HepG2 (cell line): ENCODE data around the gene COL5A1.

Experiments used
- FOXA3 ChIP-seq: IDR thresholded peaks from 2 replicates; pipeline ENCODE4 v1.6.1; 2016; ENCODE audit warnings: missing genetic modification reagents, missing compliant biosample characterization
- GABPA ChIP-seq, 2 experiments: IDR thresholded peaks; 2 replicates each; pipeline ENCODE4 v1.6.1; 2011 to 2016; ENCODE audit warnings: low read depth in 2 of 2, low read length in 1 of 2, missing biosample characterization in 1 of 2, missing genetic modification characterization in 1 of 2
- KLF13 ChIP-seq: sonication (generic); formaldehyde crosslinking; IDR thresholded peaks from 2 replicates; pipeline ENCODE4 v1.4.0; 2020; ENCODE audit warnings: mild to moderate bottlenecking, missing genetic modification reagents
- MED13 ChIP-seq: sonication (generic); formaldehyde crosslinking; IDR thresholded peaks from 2 replicates; pipeline ENCODE4 v1.5.0; 2020; ENCODE audit warnings: missing genetic modification reagents
- POGZ ChIP-seq: sonication (generic); formaldehyde crosslinking; IDR thresholded peaks from 2 replicates; pipeline ENCODE4 v1.4.0; 2020; ENCODE audit warnings: mild to moderate bottlenecking, missing genetic modification reagents
- RAD21 ChIP-seq: fragments of 450-650 bp; formaldehyde crosslinking; IDR thresholded peaks from 2 replicates; pipeline ENCODE4 v1.5.0; 2020; ENCODE audit warnings: mild to moderate bottlenecking
- ZNF660 ChIP-seq: sonication (generic); formaldehyde crosslinking; IDR thresholded peaks from 2 replicates; pipeline ENCODE4 v1.5.1; 2020; ENCODE audit warnings: mild to moderate bottlenecking, low read depth, missing genetic modification reagents, borderline replicate concordance
- TF ChIP-seq, protein P1 (sequence below): sonication (generic); formaldehyde crosslinking; IDR thresholded peaks from 2 replicates; pipeline ENCODE4 v1.8.1; 2023; ENCODE audit warnings: missing genetic modification reagents, inconsistent platforms, borderline replicate concordance
- TF ChIP-seq, protein P2 (sequence below): sonication (generic); formaldehyde crosslinking; IDR thresholded peaks from 2 replicates; pipeline ENCODE4 v1.4.0; 2020; ENCODE audit warnings: missing genetic modification reagents, mild to moderate bottlenecking, borderline replicate concordance
- TF ChIP-seq, protein P3 (sequence below): sonication (generic); formaldehyde crosslinking; IDR thresholded peaks from 2 replicates; pipeline ENCODE4 v1.5.0; 2020; ENCODE audit warnings: mild to moderate bottlenecking, missing genetic modification reagents, moderate library complexity

DNA sequence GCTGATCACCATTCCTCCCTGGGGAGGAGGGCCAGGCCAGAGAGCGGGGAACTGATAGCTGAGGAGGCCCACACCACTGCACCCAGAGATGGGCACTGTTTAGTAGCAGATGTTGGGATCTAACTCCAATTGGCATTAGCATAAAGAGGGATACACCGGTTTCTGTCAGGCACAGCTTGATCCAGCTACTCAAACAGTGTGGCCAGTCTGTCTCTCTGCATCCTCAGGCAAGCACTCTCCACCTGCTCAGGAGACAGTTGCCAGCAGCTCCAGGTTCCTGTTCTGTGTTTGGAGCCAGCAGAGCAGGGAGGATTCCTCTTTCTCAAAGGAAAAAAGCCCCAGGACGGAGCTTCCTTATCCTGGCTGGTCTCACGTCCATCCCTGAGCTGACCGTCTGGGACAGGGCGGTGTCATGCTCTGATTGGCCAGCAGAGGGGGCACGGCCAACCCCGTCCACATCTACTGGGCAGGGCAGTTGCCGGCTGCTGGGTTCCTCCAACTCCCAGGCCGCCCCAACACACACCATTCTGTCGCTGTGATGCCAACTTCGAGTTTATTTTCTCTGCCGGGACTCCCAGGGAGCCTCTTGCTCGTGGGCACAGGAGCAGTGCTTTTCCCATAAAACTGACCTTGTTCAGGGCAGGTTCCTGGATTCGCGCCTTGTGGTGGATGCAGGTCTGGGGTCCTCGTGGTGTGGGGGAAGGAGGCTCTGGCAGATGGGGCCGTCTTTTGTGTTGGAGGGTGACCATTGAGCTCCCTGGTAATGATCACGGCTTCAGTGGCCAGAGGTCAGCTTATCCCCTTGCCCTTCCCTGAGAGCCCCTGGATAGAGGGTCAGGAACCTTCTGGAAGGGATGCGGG, 47.9 kb downstream of the COL5A1 start:
- TF ChIP-seq RAD21, result peak; percentile 9; the same call in 1 of the 2 replicates
- TF ChIP-seq, protein P1, sequence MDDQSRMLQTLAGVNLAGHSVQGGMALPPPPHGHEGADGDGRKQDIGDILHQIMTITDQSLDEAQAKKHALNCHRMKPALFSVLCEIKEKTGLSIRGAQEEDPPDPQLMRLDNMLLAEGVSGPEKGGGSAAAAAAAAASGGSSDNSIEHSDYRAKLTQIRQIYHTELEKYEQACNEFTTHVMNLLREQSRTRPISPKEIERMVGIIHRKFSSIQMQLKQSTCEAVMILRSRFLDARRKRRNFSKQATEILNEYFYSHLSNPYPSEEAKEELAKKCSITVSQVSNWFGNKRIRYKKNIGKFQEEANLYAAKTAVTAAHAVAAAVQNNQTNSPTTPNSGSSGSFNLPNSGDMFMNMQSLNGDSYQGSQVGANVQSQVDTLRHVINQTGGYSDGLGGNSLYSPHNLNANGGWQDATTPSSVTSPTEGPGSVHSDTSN (CRISPR knock-in tag), result no peak
- no peak for TF ChIP-seq ZNF660
- TF ChIP-seq KLF13 (CRISPR knock-in tag), result no peak
- no peak for TF ChIP-seq MED13
- no peak for TF ChIP-seq FOXA3 (CRISPR knock-in tag)
- TF ChIP-seq, protein P2, sequence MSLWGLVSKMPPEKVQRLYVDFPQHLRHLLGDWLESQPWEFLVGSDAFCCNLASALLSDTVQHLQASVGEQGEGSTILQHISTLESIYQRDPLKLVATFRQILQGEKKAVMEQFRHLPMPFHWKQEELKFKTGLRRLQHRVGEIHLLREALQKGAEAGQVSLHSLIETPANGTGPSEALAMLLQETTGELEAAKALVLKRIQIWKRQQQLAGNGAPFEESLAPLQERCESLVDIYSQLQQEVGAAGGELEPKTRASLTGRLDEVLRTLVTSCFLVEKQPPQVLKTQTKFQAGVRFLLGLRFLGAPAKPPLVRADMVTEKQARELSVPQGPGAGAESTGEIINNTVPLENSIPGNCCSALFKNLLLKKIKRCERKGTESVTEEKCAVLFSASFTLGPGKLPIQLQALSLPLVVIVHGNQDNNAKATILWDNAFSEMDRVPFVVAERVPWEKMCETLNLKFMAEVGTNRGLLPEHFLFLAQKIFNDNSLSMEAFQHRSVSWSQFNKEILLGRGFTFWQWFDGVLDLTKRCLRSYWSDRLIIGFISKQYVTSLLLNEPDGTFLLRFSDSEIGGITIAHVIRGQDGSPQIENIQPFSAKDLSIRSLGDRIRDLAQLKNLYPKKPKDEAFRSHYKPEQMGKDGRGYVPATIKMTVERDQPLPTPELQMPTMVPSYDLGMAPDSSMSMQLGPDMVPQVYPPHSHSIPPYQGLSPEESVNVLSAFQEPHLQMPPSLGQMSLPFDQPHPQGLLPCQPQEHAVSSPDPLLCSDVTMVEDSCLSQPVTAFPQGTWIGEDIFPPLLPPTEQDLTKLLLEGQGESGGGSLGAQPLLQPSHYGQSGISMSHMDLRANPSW (CRISPR knock-in tag), result no peak
- TF ChIP-seq, protein P3, sequence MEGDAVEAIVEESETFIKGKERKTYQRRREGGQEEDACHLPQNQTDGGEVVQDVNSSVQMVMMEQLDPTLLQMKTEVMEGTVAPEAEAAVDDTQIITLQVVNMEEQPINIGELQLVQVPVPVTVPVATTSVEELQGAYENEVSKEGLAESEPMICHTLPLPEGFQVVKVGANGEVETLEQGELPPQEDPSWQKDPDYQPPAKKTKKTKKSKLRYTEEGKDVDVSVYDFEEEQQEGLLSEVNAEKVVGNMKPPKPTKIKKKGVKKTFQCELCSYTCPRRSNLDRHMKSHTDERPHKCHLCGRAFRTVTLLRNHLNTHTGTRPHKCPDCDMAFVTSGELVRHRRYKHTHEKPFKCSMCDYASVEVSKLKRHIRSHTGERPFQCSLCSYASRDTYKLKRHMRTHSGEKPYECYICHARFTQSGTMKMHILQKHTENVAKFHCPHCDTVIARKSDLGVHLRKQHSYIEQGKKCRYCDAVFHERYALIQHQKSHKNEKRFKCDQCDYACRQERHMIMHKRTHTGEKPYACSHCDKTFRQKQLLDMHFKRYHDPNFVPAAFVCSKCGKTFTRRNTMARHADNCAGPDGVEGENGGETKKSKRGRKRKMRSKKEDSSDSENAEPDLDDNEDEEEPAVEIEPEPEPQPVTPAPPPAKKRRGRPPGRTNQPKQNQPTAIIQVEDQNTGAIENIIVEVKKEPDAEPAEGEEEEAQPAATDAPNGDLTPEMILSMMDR (CRISPR knock-in tag), result peak; percentile 79
- TF ChIP-seq POGZ (CRISPR knock-in tag), result no peak
- TF ChIP-seq GABPA (IDR thresholded peaks at IDR 0.05; ENCODE audit: low read depth, low read length), result no peak
- no peak for TF ChIP-seq GABPA (CRISPR knock-in tag; IDR thresholded peaks at IDR 0.05; ENCODE audit: low read depth)
